DOHH2 (cell line): ENCODE results near the gene CARHSP1.

Experiments used
- H3F3A ChIP-seq: fragments of 200-600 bp; sonication (generic), shearing (Covaris generic); 2 replicates; pipeline ENCODE4 v1.6.0; 2016; ENCODE audit warnings: antibody characterized with exemption, mild to moderate bottlenecking; ENCODE audit not compliant: control insufficient read depth, insufficient read depth
- H3K27ac ChIP-seq: fragments of 200-600 bp; sonication (generic); 2 replicates; pipeline ENCODE4 v1.5.1; 2014; ENCODE audit warnings: low read depth, mild to moderate bottlenecking, low read length, moderate library complexity
- H3K27me3 ChIP-seq: fragments of 200-600 bp; sonication (generic); 2 replicates; pipeline ENCODE4 v1.6.1; 2014; ENCODE audit warnings: mild to moderate bottlenecking, low read length, mixed read lengths; ENCODE audit not compliant: control insufficient read depth
- H3K36me3 ChIP-seq: fragments of 200-600 bp; sonication (generic); 2 replicates; pipeline ENCODE4 v1.6.1; 2014; ENCODE audit warnings: mild to moderate bottlenecking, low read length, moderate library complexity, mixed read lengths; ENCODE audit not compliant: control insufficient read depth
- H3K4me1 ChIP-seq: fragments of 200-600 bp; sonication (generic); 2 replicates; pipeline ENCODE4 v1.6.1; 2014; ENCODE audit warnings: mild to moderate bottlenecking, low read length, mixed read lengths; ENCODE audit not compliant: control insufficient read depth
- H3K4me2 ChIP-seq: fragments of 200-600 bp; sonication (generic); 2 replicates; pipeline ENCODE4 v1.6.0; 2014; ENCODE audit warnings: mild to moderate bottlenecking, low read length, moderate library complexity
- H3K4me3 ChIP-seq: fragments of 200-600 bp; sonication (generic); 2 replicates; pipeline ENCODE4 v1.5.1; 2014; ENCODE audit warnings: mild to moderate bottlenecking, low read length, mixed read lengths
- H3K79me2 ChIP-seq: fragments of 200-600 bp; sonication (generic); 2 replicates; pipeline ENCODE4 v1.6.1; 2014; ENCODE audit warnings: mild to moderate bottlenecking, low read length, mixed read lengths; ENCODE audit not compliant: control insufficient read depth
- H3K9me2 ChIP-seq: fragments of 200-600 bp; sonication (generic); replicated peaks from 2 replicates; pipeline ENCODE4 v1.6.1; 2014; ENCODE audit warnings: mild to moderate bottlenecking, low read length, mixed read lengths; ENCODE audit not compliant: control insufficient read depth
- H3K9me3 ChIP-seq: fragments of 200-600 bp; sonication (generic); 2 replicates; pipeline ENCODE4 v1.6.1; 2014; ENCODE audit warnings: antibody characterized with exemption, low read length, mixed read lengths; ENCODE audit not compliant: control insufficient read depth, insufficient read depth
- H4K20me1 ChIP-seq: fragments of 200-600 bp; sonication (generic); 2 replicates; pipeline ENCODE4 v1.6.0; 2014; ENCODE audit warnings: low read depth, mild to moderate bottlenecking, antibody characterized with exemption, low read length, moderate library complexity; ENCODE audit not compliant: control insufficient read depth, insufficient read depth
- CTCF ChIP-seq: fragments of 200-600 bp; sonication (generic); IDR thresholded peaks from one replicate; pipeline ENCODE4 v1.5.1; 2014; ENCODE audit warnings: antibody characterized with exemption, mild to moderate bottlenecking, low read depth, low read length; ENCODE audit not compliant: poor library complexity, severe bottlenecking
- EZH2phosphoT487 ChIP-seq: fragments of 200-600 bp; sonication (generic); IDR thresholded peaks from 2 replicates; pipeline ENCODE4 v1.6.1; 2017; ENCODE audit warnings: borderline replicate concordance, mild to moderate bottlenecking, antibody characterized with exemption, low read length, moderate library complexity, mixed read lengths

The CARHSP1 gene

GRCh38 chr16:8882725-8883377 lies 14.0 kb upstream of the CARHSP1 start:
- TF ChIP-seq EZH2phosphoT487 (no peak), CTCF (no peak)
- Histone ChIP-seq H3K4me3 (no peak overlapping the region), H3K4me2 (no peak overlapping the region), H3K9me3 (no peaks in the 10 kb centered on the region), H3F3A (no peaks in the 10 kb centered on the region), H3K36me3 (no peaks in the 10 kb centered on the region; the same call in 1 of the 2 replicates), H3K27ac (no peak overlapping the region), H4K20me1 (no peaks in the 10 kb centered on the region), H3K9me2 (no peaks in the 10 kb centered on the region), H3K79me2 (no peaks in the 10 kb centered on the region), H3K27me3 (peaks cover 3% of the 10 kb centered on the region; the same call in 1 of the 2 replicates), H3K4me1 (peaks cover 23% of the 10 kb centered on the region)

- peaks cover 3% of the 10 kb centered on the region; the same call in 1 of the 2 replicates for H3K27me3 ChIP-seq
- H4K20me1 ChIP-seq = no peaks in the 10 kb centered on the region
- no peaks in the 10 kb centered on the region for H3K36me3 ChIP-seq
- no peaks in the 10 kb centered on the region for H3F3A ChIP-seq
- no peak for TF ChIP-seq CTCF
- no peak for TF ChIP-seq EZH2phosphoT487
- H3K27ac ChIP-seq = no peak within 1 kb of the TSS
- no peak within 1 kb of the TSS for H3K4me2 ChIP-seq
- H3K4me3 ChIP-seq = no peak within 1 kb of the TSS
- no peaks in the 10 kb centered on the region for H3K79me2 ChIP-seq
- H3K9me3 ChIP-seq = no peaks in the 10 kb centered on the region
- H3K9me2 ChIP-seq = no peaks in the 10 kb centered on the region
- peaks cover 23% of the 10 kb centered on the region for H3K4me1 ChIP-seq
Measured at GRCh38 chr16:8882041-8882617, 13.3 kb upstream of the CARHSP1 start, which contains the start of gene LITAFD. Gene LITAFD, plus strand, starts transcription at chr16:8882351. Its CDS starts 2,005 bp downstream, at chr16:8884356.

GRCh38 chr16:8880839-8881510 lies 12.2 kb upstream of the CARHSP1 start:
- no peaks in the 10 kb centered on the region for H3K9me3 ChIP-seq

More at GRCh38 chr16:8880839-8881510, 12.2 kb upstream of the CARHSP1 start:
- no peak overlapping the region for H3K27ac ChIP-seq
- H3K79me2 ChIP-seq = no peaks in the 10 kb centered on the region
- TF ChIP-seq CTCF (no peak), EZH2phosphoT487 (no peak)
- H3K9me2 ChIP-seq = no peaks in the 10 kb centered on the region
- H4K20me1 ChIP-seq = no peaks in the 10 kb centered on the region
- no peak overlapping the region for H3K4me2 ChIP-seq
- no peaks in the 10 kb centered on the region for H3F3A ChIP-seq
- H3K36me3 ChIP-seq = no peaks in the 10 kb centered on the region
- no peaks in the 10 kb centered on the region for H3K27me3 ChIP-seq
- no peak overlapping the region for H3K4me3 ChIP-seq
- H3K4me1 ChIP-seq = peaks cover 20% of the 10 kb centered on the region
